GM18951 (cell line): ENCODE results near the gene CLCNKA.

ENCODE experiments used
- POLR2A ChIP-seq: IDR thresholded peaks from 4 replicates; pipeline ENCODE4 v1.6.1; 2011; ENCODE audit warnings: mild to moderate bottlenecking; ENCODE audit not compliant: insufficient read length, insufficient read depth; ENCODE audit errors: extremely low read depth
- in situ Hi-C: fragments of 300-500 bp; cut with MboI; formaldehyde crosslinking; loops from one replicate; pipeline ENCODE4 v1.12.0; 2022; ENCODE audit warnings: low sequenced_read_pairs, mixed read lengths, inconsistent platforms; ENCODE audit not compliant: unreplicated experiment

Gene CLCNKA

DNA sequence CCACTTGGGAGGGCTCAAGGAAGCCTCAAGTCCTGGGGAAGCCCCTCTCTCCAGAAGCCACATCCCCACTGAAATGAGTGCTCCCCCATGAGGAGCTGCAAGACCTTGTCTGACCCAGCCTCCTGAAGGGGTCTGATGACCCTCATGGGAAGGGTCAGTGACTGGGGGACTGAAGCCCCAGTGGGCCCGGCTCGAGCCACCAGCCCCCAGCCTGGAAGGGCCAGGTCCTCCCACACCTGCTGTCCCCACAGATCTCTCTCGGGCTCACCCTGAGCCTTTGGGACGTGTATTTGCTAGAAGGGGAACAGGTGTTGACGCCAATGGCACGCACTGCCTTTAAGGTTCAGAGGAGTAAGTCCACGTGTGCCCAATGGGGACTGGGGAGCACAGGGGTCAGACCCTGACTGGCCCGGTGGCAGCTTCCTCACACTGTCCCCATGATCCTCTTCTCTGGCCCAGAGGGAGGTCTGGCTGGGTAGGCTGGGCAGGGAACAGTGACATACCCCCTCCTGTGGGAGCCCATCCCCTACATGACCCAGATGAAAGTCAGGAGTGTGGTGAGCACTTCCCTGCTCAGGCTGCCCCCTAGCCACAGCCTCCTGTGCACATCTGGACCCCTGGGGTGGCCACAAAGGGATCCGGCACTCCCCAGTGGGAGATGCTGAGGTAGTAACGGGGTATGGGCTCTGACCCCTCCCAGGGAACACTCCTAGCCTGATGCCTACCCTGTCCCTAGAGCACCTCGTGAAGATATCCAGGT, 30.2 kb upstream of the CLCNKA start:
- no peak for TF ChIP-seq POLR2A
- in situ Hi-C loops: no loop called here

DNA sequence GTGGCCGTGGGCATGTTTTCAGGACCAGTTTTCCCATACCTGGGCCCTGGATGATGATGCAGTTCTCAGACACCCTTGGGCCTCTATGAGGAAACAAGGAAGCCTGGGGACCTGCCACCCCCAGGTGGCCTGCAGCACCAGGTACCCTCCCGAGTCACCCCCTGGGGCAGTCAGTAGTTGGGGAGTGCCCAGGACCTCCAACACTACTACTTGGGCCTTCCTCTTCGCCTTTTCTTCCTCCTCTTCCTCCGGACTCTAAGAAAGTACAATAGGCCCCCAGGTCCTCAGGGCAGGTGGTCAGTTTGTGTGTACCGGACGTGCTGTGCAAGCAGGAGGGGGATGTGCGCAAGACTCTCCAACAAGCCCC, 29.7 kb upstream of the CLCNKA start:
- TF ChIP-seq POLR2A: no peak
- in situ Hi-C loops: no loop called here

GRCh38 chr1:15992582-15993500, 29.0 kb upstream of the CLCNKA start:
- in situ Hi-C loops: no loop called here
- no peak for TF ChIP-seq POLR2A

- in situ Hi-C loops: no loop called here
- no peak for TF ChIP-seq POLR2A
Measured at GRCh38 chr1:15993666-15994065, 28.2 kb upstream of the CLCNKA start.

DNA sequence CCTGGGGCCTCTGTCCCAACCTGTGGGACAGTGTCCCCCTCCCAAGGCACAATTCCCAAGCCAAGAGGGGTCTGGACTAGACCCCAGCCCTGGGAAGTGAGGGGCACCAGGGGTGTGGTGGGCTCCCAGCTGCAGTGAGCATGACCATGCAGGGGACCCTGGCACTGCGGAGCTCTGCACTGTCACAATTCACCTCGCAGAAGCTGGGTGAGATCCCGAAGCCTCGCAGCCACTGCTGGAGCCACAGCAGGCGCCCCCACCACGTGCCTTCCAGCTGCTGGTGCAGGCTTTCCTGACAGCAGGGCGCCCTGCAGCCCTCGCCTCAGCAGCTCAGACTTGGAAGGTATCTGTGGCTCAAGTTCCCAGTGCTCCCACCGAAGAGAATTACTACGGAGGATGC, 27.8 kb upstream of the CLCNKA start:
- in situ Hi-C loops: no loop called here
- no peak for TF ChIP-seq POLR2A

DNA sequence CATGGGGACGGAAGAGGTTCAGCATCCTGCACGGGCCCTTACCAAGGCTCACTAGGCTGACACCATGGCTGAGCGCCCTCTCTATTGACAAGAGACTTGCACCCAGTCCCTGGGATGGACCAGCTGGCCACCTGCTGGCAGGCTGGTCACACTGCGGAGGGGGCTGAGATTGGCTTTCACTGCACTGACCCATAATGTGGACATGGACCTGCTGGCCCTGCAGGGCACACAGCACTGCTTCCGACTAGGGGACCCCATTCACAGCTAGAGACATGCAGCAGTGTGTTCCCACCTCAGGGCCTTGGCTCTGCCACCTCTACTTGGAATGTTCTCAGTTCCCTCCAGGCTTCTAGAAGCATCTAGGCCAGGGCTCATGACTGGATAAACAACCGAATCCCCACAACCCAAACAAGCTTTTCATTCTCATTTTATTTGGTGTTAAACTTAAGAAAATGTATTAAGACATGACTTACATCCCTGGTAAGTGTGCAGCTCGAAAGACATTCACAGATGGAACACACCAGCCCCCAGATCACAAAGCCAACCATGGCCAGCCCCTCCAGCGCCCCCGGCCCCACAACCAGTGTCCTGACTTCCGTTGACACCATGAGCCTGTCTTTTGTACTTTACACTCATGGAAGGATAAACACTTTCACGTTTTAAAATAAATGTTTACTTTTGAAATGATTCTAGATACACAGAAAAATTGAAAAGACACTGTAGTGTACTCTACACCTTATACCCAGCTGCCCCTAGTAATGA, 27.1 kb upstream of the CLCNKA start:
- no peak for TF ChIP-seq POLR2A
- in situ Hi-C loops: no loop called here

DNA sequence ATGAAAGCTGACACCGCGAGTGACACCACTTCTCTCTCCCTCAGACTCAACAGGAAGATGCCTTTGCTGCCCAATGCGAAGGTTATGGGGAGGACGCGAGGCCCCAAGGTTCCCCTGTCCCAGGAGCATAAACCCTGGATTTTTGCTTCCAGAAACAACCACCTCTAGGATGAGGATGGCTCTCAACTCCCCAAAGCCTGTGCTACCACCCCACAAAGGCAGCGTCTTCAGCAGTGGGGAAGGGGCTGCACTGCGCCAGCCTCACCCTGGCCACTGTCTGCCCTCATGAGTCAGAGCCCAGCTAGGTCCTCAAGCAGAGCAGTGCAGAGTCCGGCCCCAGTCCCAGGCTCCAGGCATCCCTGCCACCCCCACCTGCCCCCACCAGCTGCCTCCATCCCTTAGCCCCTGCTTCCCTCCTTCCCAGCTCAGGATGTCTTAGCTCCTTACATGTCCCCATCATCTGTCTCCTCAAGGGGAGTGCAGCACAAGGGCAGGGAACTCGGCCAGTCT, 24.7 kb upstream of the CLCNKA start:
- no peak for TF ChIP-seq POLR2A
- in situ Hi-C loops: no loop called here

DNA sequence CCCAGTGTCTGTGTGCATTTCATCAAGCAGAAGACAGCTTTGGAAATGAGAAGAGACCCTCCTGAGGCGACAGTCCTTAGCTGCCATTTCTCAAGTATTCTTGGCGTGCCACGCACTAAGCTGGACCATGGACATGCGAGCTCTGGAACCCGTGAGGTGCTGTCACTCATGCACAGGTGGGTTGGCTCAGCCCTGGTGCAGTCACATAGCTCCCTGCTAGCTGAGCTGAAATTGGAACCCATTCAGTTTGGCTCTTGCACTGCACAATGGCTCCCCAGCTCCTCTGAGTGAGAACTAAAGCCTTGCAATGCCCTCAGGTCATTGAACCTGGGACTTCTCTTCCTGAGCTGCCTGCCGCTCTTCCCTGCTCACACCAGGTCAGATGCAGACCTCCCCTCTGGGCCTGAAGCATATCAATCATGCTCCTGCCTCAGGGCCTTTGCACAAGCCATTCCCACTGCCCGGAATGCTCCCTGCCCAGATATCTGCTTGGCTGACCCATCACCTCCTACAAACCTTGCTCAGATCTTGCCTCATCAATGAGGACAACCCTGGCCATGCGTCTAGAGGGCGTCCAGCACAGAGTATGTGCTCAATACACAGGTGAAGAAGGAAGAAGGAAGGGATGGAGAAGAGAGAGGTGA, 24.1 kb upstream of the CLCNKA start:
- no peak for TF ChIP-seq POLR2A
- in situ Hi-C loops: no loop called here

DNA sequence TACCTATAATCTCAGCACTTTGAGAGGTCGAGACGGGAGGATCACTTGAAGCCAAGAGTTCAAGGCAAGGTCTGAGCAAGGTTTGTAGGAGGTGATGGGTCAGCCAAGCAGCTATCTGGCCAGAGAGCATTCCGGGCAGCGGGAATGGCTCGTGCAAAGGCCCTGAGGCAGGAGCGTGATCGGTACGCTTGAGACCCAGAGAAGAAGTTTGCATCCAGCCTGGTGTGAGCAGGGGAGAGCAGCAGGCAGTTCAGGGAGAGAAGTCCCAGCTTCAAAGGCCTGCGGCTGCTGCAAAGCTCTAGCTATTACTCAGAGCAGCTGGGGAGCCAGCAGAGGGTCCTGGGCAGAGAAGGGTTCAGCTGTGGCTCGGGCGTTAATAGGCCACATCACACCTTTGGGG, 22.9 kb upstream of the CLCNKA start:
- in situ Hi-C loops: no loop called here
- TF ChIP-seq POLR2A: no peak

DNA sequence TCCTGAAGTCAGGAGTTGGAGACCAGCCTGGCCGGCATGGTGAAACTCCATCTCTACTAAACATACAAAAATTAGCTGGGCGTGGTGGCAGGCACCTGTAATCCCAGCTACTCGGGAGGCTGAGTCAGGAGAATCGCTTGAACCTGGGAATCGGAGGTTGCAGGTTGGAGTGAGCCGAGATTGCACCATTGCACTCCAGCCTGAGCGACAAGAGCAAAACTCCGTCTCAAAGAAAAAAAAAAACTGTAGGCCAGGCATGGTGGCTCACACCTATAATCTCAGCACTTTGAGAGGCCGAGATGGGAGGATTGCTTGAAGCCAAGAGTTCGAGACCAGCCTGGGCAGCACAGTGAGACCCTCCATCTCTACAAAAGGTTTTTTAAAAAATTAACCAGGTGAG, 20.6 kb upstream of the CLCNKA start:
- in situ Hi-C loops: loop anchor here (10.0 kb wide), 1 partner anchor 196 kb away; the partner anchor contains the start of gene UQCRHL

DNA sequence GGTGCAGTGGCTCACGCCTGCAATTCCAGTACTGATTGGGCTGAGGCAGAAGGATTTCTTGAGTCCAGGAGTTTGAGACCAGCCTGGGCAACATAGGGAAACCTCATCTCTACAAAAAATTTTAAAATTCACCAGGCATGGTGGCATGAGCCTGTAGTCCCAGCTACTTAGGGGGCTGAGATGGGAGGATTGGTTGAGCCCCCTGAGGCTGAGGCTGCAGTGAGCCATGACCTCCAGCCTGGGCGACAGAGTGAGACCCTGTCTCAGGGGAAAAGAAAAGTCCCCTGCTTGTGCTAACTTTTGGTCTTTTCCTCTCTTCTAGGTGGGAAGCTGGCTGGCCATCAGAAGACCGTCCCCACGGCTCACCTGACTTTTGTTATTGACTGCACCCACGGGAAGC, 16.2 kb upstream of the CLCNKA start:
- in situ Hi-C loops: loop anchor here (10.0 kb wide), 1 partner anchor 201 kb away; the partner anchor contains the start of gene UQCRHL
- TF ChIP-seq POLR2A: no peak

DNA sequence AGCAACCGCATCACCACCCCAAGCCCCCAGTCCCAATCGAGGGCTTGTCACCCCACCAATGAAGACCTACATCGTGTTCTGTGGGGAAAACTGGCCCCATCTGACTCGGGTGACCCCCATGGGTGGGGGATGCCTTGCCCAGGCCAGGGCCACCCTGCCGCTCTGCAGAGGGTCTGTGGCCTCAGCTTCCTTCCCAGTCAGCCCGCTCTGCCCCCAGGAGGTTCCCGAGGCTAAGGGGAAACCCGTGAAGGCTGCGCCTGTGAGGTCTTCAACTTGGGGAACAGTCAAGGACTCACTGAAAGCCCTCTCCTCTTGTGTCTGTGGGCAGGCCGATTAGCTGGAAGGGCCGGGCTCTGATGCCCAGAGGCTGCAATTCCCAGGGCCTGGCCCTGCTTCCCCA, 15.8 kb upstream of the CLCNKA start:
- no peak for TF ChIP-seq POLR2A
- in situ Hi-C loops: loop anchor here (10.0 kb wide), 1 partner anchor 201 kb away; the partner anchor contains the start of gene UQCRHL
